Testis (tissue), 3 donors: Measurements from ENCODE around the gene FGGY. TPM values are rescaled to one million over a fixed set of nuclear protein-coding genes. Genes with fewer than 3 reads are reported as not detected.
"Not testable (repeated sequence)": the region's sequence is repeated elsewhere in the genome, so short reads cannot be mapped to it uniquely, and the experiment has no call there.

Source experiments
- DNase-seq: peaks from one replicate; pipeline ENCODE4 v3.0.0-alpha.2; 2019
- H3K27ac ChIP-seq, 2 donors: fragments of 200-600 bp; sonication (generic); one replicate each; pipeline ENCODE4 v1.5.1; 2019
- H3K27me3 ChIP-seq: fragments of 200-600 bp; sonication (generic); one replicate; pipeline ENCODE4 v1.5.1; 2019
- H3K36me3 ChIP-seq: fragments of 200-600 bp; sonication (generic); one replicate; pipeline ENCODE4 v1.5.1; 2017; ENCODE audit warnings: low read depth; ENCODE audit errors: missing control alignments
- H3K4me1 ChIP-seq: fragments of 200-600 bp; sonication (generic); one replicate; pipeline ENCODE4 v1.5.1; 2019
- H3K4me3 ChIP-seq, 2 donors: fragments of 200-600 bp; sonication (generic); one replicate each; pipeline ENCODE4 v1.5.1; 2017 to 2019
- H3K9me3 ChIP-seq: fragments of 200-600 bp; sonication (generic); one replicate; pipeline ENCODE4 v1.5.1; 2017
- CTCF ChIP-seq, 3 experiments: fragments of 450-650 bp in 2 of 3; fragments of 200-600 bp in 1 of 3; sonication (generic) in 1 of 3; IDR thresholded peaks; one replicate each; pipeline ENCODE4 v1.5.1; 2016 to 2019; ENCODE audit warnings: antibody characterized with exemption in 3 of 3, mild to moderate bottlenecking in 2 of 3, moderate library complexity in 1 of 3
- POLR2A ChIP-seq: fragments of 450-650 bp; IDR thresholded peaks from one replicate; pipeline ENCODE4 v1.6.1; 2017; ENCODE audit warnings: antibody characterized with exemption, mild to moderate bottlenecking, moderate library complexity
- WGBS, 2 donors: methylation state at CpG; one replicate each; pipeline ENCODE4 v1.1.5; 2018; 5-methylcytosine and 5-hydroxymethylcytosine counted together
- intact Hi-C: fragments of 100-400 bp; cut with DNase I; formaldehyde crosslinking; loops from one replicate; pipeline ENCODE4 v1.15.1; 2023; ENCODE audit warnings: low total_unique reads
- polyA plus RNA-seq: library from polyadenylated mRNA; stranded (reverse); fragments of 350-450 nt; fragmentation: Illumina TruSeq; extraction: RNeasy Lipid Tissue Mini Kit (QIAGEN cat#74804); gene quantifications from one replicate; pipeline ENCODE4 v1.2.3, GENCODE V29; 2014; ENCODE audit warnings: low read depth, low replicate concordance; ENCODE audit not compliant: insufficient read depth
- total RNA-seq, 2 donors: library from RNA; depleted of rRNA; stranded (reverse); fragments of >200 nt; gene quantifications; one replicate each; pipeline ENCODE4 v1.2.3, GENCODE V29; 2016

The FGGY gene
- total and polyA plus RNA-seq, 3 donors from 2014 or later = 14.6 to 32.8 (median 32.3) TPM

DNA sequence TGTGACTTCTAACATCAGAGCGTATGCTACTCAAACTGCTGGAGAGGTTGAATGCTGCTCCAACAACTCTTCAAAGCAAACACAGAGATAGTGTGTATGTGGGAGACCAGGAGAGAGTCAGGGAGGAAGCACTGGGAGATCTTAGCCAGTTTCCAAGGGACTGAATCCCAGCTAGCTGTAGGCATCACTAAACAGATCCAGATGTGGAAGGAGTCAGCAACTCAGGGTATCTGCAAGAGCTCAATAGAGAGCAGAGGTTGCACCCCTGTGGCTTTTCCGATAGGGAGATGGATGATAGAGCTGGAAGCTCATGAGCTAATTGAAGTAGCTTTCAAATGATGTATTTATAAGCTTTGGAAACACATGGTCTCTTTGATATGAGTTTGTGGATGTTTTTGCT lies 349.0 kb downstream of the FGGY start:
- no peaks in the 10 kb centered on the region for H3K9me3 ChIP-seq
- peak overlapping the region in 1 of 2 donors; percentile 44 for H3K27ac ChIP-seq
- no peak overlapping the region for H3K4me3 ChIP-seq
- peaks cover 7% of the 10 kb centered on the region for H3K4me1 ChIP-seq
- no peaks in the 10 kb centered on the region for H3K36me3 ChIP-seq
- H3K27me3 ChIP-seq = no peaks in the 10 kb centered on the region
- TF ChIP-seq POLR2A (no peak), CTCF (IDR thresholded peaks at IDR 0.05) (no peak)
- WGBS, 2 donors = 39 to 53% methylated on average over 2 of the region's 2 CpGs
- intact Hi-C loops = no loop called here
- DNase-seq = no peak

GRCh38 chr1:59653142-59653958 lies 356.5 kb downstream of the FGGY start:
- DNase-seq, H3K4me3 ChIP-seq, H3K4me1 ChIP-seq, H3K27ac ChIP-seq, H3K9me3 ChIP-seq, intact Hi-C loops, H3K36me3 ChIP-seq, H3K27me3 ChIP-seq: not testable (repeated sequence)
- WGBS, 2 donors = 95 to 98% methylated on average over 19 to 29 of the region's 30 CpGs

DNA sequence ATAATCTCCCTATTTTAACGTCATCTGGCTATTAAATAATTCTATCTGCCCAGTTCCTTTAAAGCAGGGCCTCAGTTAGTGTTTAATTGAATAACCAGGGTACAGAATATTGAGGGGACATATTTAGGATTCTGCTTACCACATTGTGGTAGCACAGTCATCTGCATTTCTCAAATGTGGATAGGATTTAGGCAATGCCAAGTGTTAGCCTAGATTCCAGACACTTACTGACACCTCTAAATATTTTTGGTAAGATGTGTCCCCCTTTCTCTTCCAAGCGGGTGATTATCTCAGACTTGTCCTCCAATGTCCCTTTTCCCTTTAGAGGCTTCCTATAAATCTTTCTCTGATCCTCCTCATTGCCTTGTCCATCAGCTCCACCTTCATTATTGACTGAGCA lies 357.1 kb downstream of the FGGY start:
- intact Hi-C loops = no loop called here
- 95 to 97% methylated on average over 2 of the region's 2 CpGs for WGBS, 2 donors

DNA sequence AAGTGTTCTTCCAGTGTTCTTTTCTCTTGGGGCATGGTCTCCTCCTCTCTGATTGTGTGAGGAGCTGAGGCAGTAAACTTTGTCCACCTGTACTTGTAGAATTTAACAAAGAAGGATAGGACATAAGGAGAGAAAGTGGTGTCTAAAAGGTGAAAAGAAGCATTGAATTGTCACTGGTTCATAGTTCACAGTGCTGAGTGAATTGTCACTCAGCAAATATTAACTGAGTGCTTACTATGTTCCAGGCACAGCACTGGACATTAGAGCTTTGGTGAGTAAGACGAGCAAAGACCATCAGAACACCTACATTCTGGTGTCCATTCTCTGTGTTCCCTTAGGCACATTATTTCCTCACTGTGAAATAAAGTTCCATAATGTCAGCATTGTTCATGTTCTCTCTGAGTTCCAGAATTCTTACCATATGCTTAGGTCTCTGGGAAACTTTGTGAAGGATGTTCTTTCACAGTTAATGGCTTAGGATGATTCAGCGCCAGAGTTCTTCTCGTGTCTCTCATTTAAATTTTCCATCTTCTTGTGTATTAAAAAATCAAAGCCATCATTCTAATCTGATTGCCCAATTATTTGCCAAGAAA lies 361.1 kb downstream of the FGGY start:
- Histone ChIP-seq H3K9me3 (no peaks in the 10 kb centered on the region), H3K36me3 (no peaks in the 10 kb centered on the region), H3K27ac (no peak overlapping the region), H3K4me1 (no peaks in the 10 kb centered on the region), H3K4me3 (no peak overlapping the region), H3K27me3 (no peaks in the 10 kb centered on the region)
- intact Hi-C loops = no loop called here
- TF ChIP-seq CTCF (IDR thresholded peaks at IDR 0.05) = no peak
- no peak for TF ChIP-seq POLR2A
- 91 to 96% methylated on average over 3 of the region's 3 CpGs for WGBS, 2 donors
- DNase-seq = no peak

More for the DNA sequence above, 357.1 kb downstream of the FGGY start:
- H3K36me3 ChIP-seq = no peaks in the 10 kb centered on the region
- H3K9me3 ChIP-seq = no peaks in the 10 kb centered on the region
- no peak for DNase-seq
- H3K4me1 ChIP-seq = no peaks in the 10 kb centered on the region
- H3K27me3 ChIP-seq = no peaks in the 10 kb centered on the region
- no peak overlapping the region for H3K4me3 ChIP-seq
- TF ChIP-seq CTCF (IDR thresholded peaks at IDR 0.05) = no peak
- no peak for TF ChIP-seq POLR2A
- H3K27ac ChIP-seq = no peak overlapping the region

GRCh38 chr1:59664166-59664565 lies 367.3 kb downstream of the FGGY start:
- WGBS, 2 donors = 74 to 83% methylated on average over 6 of the region's 6 CpGs
- Histone ChIP-seq H3K27ac (no peak overlapping the region), H3K9me3 (no peaks in the 10 kb centered on the region), H3K4me3 (no peak overlapping the region), H3K27me3 (no peaks in the 10 kb centered on the region), H3K4me1 (no peaks in the 10 kb centered on the region), H3K36me3 (no peaks in the 10 kb centered on the region)
- no peak for DNase-seq
- intact Hi-C loops = no loop called here
- no peak for TF ChIP-seq POLR2A
- no peak for TF ChIP-seq CTCF (IDR thresholded peaks at IDR 0.05)
